ENCODE data around the gene CTBP2. TPM values are rescaled to one million over a fixed set of nuclear protein-coding genes. Genes with fewer than 3 reads are reported as not detected.

The CTBP2 gene
- total and polyA plus RNA-seq, 4 donors = 3.4 to 59.2 (median 5.5) TPM

DNA sequence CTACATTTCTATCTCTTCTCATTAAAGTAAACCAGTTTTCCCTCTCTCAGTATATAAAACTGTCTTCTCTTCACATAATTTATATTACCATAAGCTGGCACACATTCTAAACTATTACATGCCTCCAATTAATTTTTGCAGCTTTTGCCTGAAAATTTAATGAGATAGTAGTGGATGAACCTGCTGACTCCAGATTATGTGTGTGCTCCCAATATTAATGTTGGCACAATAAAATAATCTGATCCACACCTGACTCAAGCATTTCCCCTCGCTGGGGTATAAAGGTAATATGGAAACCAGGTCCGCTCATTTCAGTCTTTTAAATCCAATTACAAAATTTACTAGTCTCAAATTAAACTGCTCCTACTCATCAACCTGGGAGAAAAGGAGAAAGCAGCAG, 63.4 kb downstream of the CTBP2 start:
- H3K4me1 ChIP-seq (ENCODE audit: control insufficient read depth in 4 of 4, insufficient read depth in 4 of 4, low read length in 3 of 4) = no peaks in the 10 kb centered on the region

More for the DNA sequence above, 63.4 kb downstream of the CTBP2 start:
- no peak overlapping the region for H3K27ac ChIP-seq (ENCODE audit: low read depth in 1 of 2, low read length in 2 of 2)
- no peaks in the 10 kb centered on the region for H3K27me3 ChIP-seq (ENCODE audit: control insufficient read depth in 4 of 4, insufficient read depth in 4 of 4, low read length in 3 of 4)
- H3K4me3 ChIP-seq (ENCODE audit: low read depth in 1 of 3, low read length in 3 of 3) = no peak overlapping the region
- H3K9me3 ChIP-seq (ENCODE audit: control insufficient read depth in 4 of 4, low read length in 3 of 4) = no peaks in the 10 kb centered on the region
- no peak for DNase-seq (ENCODE audit: low spot score)
- TF ChIP-seq REST (IDR thresholded peaks at IDR 0.05) (no peak), SP1 (IDR thresholded peaks at IDR 0.05) (no peak), RXRA (IDR thresholded peaks at IDR 0.05) (no peak), RAD21 (IDR thresholded peaks at IDR 0.05) (no peak), CTCF (IDR thresholded peaks at IDR 0.05; ENCODE audit: low read depth, low read length, missing input control) (no peak), HNF4A (conservative IDR thresholded peaks at IDR 0.05) (no peak), EGR1 (IDR thresholded peaks at IDR 0.05; ENCODE audit: low read depth in 2 of 2) (no peak), HNF4G (IDR thresholded peaks at IDR 0.05) (no peak), NR2F2 (IDR thresholded peaks at IDR 0.05) (no peak), JUND (IDR thresholded peaks at IDR 0.05) (no peak), GABPA (IDR thresholded peaks at IDR 0.05 in 1 of 2, conservative IDR thresholded peaks at IDR 0.05 in 1 of 2) (no peak)
- TF ChIP-seq, protein P1, sequence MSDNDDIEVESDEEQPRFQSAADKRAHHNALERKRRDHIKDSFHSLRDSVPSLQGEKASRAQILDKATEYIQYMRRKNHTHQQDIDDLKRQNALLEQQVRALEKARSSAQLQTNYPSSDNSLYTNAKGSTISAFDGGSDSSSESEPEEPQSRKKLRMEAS (IDR thresholded peaks at IDR 0.05) = no peak
- TF ChIP-seq, protein P2, sequence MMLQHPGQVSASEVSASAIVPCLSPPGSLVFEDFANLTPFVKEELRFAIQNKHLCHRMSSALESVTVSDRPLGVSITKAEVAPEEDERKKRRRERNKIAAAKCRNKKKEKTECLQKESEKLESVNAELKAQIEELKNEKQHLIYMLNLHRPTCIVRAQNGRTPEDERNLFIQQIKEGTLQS (IDR thresholded peaks at IDR 0.05) = no peak
- TF ChIP-seq, protein P3, sequence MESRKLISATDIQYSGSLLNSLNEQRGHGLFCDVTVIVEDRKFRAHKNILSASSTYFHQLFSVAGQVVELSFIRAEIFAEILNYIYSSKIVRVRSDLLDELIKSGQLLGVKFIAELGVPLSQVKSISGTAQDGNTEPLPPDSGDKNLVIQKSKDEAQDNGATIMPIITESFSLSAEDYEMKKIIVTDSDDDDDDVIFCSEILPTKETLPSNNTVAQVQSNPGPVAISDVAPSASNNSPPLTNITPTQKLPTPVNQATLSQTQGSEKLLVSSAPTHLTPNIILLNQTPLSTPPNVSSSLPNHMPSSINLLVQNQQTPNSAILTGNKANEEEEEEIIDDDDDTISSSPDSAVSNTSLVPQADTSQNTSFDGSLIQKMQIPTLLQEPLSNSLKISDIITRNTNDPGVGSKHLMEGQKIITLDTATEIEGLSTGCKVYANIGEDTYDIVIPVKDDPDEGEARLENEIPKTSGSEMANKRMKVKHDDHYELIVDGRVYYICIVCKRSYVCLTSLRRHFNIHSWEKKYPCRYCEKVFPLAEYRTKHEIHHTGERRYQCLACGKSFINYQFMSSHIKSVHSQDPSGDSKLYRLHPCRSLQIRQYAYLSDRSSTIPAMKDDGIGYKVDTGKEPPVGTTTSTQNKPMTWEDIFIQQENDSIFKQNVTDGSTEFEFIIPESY (IDR thresholded peaks at IDR 0.05) = no peak
- H3K36me3 ChIP-seq (ENCODE audit: control insufficient read depth in 4 of 4, insufficient read depth in 3 of 4, low read depth in 1 of 4, low read length in 3 of 4) = no peaks in the 10 kb centered on the region
- H3K9ac ChIP-seq (ENCODE audit: low read depth in 1 of 2, low read length in 2 of 2) = no peak overlapping the region
- 91% methylated on average over 2 of the region's 2 CpGs for WGBS
